Memory B cell (primary cell): Measurements from ENCODE around the gene PTPRH.

Experiments used
- ATAC-seq: fragments of 150-1000 bp; cut with Tn5 transposase; 2 replicates; pipeline ENCODE4 v1.10.0; 2021; ENCODE audit warnings: low read depth, mild to moderate bottlenecking, moderate library complexity
- DNase-seq, 2 donors: peaks; one replicate each; pipeline ENCODE4 v3.0.0; 2022; ENCODE audit warnings: low spot score in 2 of 2
- H3K27ac Mint-ChIP-seq: one replicate; pipeline ENCODE4 v1.8.0; 2022; ENCODE audit warnings: mild to moderate bottlenecking, moderate library complexity, mixed read lengths
- H3K27me3 Mint-ChIP-seq: one replicate; pipeline ENCODE4 v1.8.0; 2022; ENCODE audit warnings: mixed read lengths
- H3K36me3 Mint-ChIP-seq: one replicate; pipeline ENCODE4 v1.8.0; 2022; ENCODE audit warnings: mild to moderate bottlenecking, mixed read lengths
- H3K4me1 Mint-ChIP-seq: one replicate; pipeline ENCODE4 v1.8.0; 2022; ENCODE audit warnings: mixed read lengths
- H3K4me3 Mint-ChIP-seq: one replicate; pipeline ENCODE4 v1.8.0; 2022; ENCODE audit warnings: mild to moderate bottlenecking, moderate library complexity, mixed read lengths
- H3K9me3 Mint-ChIP-seq: one replicate; pipeline ENCODE4 v1.8.0; 2022; ENCODE audit warnings: mixed read lengths

The PTPRH gene

DNA sequence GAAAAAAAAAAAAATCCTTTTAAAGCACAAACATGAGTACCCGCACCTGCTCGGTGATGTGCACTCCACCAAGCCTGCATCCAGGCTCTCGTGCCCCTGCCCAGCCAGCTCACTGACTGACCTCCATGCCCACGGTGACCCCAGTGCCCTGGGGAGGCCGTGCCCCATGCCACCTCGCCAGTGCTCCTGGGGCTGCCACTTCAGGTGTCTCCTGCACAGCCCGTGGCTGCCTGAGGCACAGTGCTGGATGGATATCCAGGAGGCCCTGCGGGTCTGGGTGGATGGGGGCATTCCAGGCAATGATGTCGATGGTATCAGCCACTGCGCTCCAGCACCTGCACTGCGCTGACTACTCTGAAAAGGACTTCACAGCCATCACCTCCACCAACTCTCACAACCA, 40.5 kb upstream of the PTPRH start:
- Mint-ChIP-seq H3K27me3 (no peaks in the 10 kb centered on the region), H3K9me3 (no peaks in the 10 kb centered on the region), H3K4me1 (peaks cover 44% of the 10 kb centered on the region), H3K27ac (no peak overlapping the region), H3K36me3 (peaks cover 10% of the 10 kb centered on the region), H3K4me3 (no peak overlapping the region)
- ATAC-seq (no peak), DNase-seq (no peak)

DNA sequence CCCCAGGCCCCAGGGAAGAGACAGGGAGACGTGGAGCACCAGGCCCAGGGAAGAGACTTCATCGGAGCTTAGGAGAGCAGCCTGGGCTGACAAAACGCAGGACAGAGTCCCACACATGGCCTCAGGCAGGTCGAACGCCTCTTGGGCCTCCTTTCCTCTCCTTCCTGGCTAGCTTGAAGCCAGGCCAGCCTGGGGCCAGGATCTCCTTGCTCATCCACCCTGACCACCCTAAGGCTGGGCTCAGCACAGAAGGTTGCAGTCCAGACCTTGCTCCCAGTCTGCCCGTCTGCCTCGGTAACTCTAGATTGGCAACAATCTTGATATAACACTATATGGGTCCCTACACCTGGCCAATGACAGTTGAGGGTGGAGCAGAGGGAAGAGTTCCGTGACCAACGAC, 39.4 kb upstream of the PTPRH start:
- Mint-ChIP-seq H3K27me3 (no peaks in the 10 kb centered on the region), H3K36me3 (peaks cover 15% of the 10 kb centered on the region), H3K4me3 (peak overlapping the region; percentile 22), H3K4me1 (peaks cover 35% of the 10 kb centered on the region), H3K27ac (peak overlapping the region; percentile 31), H3K9me3 (no peaks in the 10 kb centered on the region)
- ATAC-seq (no peak), DNase-seq (no peak)

DNA sequence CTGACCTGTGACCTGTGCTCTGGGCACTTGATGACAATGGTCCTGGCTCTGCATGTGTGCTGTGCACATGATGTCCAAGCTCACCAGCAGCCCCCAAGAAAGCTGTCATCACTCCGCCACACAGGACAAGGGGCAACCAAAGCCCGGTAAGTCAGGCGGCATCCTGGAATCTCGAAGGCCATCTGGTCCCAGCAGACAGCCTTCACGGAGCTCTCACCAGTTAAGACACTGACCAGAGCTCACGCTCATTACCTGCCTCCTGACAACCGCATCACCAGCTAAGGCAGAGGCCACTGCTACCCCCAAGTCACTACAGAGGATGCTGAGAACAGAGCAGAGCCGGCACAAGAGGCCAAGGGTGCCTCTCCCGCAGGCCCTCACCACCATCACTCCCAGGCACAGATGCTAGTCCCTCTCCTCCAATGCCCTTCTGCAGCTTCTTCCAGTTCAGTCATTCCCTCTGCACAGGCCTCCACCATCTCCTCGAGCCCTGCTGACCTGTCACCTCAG, 38.9 kb upstream of the PTPRH start:
- Mint-ChIP-seq H3K9me3 (no peaks in the 10 kb centered on the region), H3K27ac (no peak overlapping the region), H3K27me3 (no peaks in the 10 kb centered on the region), H3K36me3 (peaks cover 17% of the 10 kb centered on the region), H3K4me1 (peaks cover 30% of the 10 kb centered on the region), H3K4me3 (peak overlapping the region; percentile 22)
- no peak for ATAC-seq
- no peak for DNase-seq

DNA sequence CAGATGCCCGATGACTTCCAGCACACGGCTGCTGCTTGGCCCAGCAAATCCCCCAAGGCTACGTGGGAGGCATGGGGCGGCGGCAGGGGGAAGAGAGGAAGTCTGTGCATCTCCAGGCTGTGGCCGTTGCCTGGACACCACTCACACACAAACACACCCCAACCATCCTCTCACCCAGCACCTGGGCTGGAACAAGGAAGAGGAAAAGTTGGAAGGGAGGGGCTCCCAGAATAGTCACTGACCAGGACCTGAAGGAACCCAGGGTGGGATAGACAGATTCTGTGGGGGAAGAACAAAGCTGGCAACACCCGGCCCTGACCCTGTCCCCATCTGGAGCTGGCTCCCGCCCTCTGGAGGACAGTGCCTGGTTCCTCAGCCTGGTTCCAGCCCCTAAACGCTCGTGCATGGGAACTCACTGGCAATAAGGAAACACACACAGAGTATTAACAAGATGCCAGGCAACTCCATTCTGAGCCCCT, 38.4 kb upstream of the PTPRH start:
- H3K4me3 Mint-ChIP-seq, result no peak overlapping the region
- H3K27ac Mint-ChIP-seq, result no peak overlapping the region

DNA sequence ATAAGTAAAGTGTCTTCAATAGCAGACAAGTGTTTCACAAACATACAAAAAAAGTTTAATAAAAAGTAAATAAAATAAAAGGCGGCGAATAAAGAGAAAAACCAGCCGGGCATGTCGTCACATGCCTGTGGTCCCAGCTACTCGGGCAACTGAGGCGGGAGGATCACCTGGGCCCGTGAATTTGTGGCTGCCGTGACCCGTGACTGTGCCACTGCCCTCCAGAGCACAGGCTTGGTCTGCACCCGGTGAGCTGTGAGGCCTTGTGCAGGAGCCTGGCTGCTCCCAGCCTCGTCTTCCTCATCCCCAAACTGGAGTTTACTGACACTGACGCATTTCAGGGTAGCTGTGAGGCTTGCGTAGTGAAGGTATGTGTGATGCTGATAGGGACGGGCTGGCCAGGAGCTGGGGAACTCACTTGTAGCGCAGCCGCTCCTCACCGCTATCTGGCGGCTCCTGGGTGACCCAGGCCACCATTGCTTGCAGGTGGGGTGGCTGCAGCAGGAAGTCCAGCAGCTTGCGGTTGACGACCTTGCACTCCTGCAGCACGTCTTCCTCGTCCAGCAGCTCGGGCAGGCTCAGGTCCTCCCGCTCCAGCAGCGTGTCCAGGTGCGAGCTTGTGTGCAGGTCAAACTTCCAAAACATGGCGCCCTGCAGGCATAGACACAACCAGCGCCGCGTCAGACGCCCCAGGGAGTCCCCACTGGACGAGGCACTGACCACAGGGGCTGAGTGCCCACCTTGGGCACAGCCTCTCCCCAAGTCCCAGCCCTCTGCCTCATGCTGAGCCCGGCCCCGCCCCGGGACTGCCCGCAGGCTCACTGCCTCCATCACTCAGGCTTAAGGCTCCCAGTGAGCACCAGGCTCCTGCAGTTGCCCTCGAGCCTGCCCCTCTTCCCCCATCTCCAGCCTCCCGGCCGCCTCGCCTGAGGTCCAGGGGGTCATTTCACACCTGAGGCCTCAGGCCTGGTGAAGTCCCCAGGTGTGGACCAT, 37.5 kb upstream of the PTPRH start:
- Mint-ChIP-seq H3K4me1 (peaks cover 28% of the 10 kb centered on the region), H3K36me3 (peaks cover 20% of the 10 kb centered on the region), H3K9me3 (no peaks in the 10 kb centered on the region), H3K27me3 (no peaks in the 10 kb centered on the region), H3K27ac (no peak overlapping the region), H3K4me3 (no peak overlapping the region)
- no peak for DNase-seq
- ATAC-seq, result no peak

More for the DNA sequence above, 38.4 kb upstream of the PTPRH start:
- H3K9me3 Mint-ChIP-seq, result no peaks in the 10 kb centered on the region
- no peak for DNase-seq
- no peak for ATAC-seq
- no peaks in the 10 kb centered on the region for H3K27me3 Mint-ChIP-seq
- H3K4me1 Mint-ChIP-seq, result peaks cover 29% of the 10 kb centered on the region
- peaks cover 19% of the 10 kb centered on the region for H3K36me3 Mint-ChIP-seq

DNA sequence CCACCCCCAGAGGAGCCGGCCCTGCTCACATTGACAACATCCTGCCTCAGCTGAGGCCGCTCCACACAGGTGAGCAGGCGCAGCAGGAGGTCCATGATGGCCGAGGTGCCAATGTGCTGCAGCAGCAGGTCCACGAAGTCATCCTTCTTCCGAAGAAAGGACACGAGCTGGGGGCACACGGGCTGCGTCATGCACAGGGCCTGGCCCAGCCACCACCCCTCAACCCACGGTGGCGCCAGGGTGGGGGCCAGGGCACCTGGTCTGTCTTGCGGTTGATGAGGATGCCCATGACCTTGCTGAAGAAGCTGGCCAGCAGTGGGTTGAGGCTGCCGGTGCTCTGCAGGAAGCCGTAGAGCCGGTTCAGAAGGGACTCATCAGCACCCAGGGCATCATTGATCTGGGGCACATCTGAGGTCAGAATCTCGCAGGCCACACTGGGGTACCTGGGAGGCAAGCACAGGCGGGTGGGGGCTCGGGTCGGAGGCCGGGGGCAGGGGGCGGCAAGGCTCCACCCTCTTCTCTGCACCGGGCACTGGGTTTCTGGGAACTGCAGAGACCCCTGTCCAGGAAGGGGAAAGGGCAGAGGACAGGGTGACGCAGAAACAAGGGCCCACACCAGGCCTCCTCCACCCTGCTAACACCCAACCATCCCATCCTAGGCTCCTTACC, 36.1 kb upstream of the PTPRH start:
- DNase-seq (no peak), ATAC-seq (no peak)
- Mint-ChIP-seq H3K9me3 (no peaks in the 10 kb centered on the region), H3K36me3 (peaks cover 21% of the 10 kb centered on the region), H3K27me3 (no peaks in the 10 kb centered on the region), H3K4me3 (no peak overlapping the region), H3K4me1 (peaks cover 14% of the 10 kb centered on the region), H3K27ac (no peak overlapping the region)

DNA sequence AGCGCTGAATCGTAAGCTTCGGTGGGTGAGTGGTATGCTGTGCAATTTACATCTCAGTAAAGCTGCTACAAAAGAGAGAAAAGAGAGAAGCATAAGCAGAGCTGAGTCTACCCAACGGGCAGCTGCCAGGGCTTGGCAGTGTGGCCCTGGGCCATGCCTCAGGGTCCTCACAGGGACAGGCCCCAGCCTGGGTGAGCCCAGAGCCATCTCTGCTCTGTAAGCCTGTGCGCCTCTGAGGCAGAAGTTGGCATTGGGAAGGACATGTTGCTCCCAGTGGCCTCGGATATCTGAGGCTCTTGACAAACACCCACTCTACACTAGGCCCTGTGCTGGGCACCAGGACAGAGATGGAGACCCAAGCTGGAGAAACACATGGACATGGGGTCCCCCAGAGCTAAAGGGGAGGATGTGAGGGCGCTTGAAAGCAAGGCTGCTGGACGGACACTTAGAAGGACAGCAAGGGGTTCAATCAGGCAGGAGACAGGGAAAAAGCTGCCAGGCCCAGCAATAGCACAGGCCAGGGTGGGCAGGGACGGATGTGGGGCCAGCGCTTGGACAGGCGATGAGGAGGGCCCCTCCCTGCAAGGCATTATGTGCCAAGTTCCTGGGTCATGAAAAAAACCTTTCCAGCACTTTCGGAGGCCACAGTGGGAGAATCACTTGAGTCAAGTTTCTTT, 34.8 kb upstream of the PTPRH start:
- Mint-ChIP-seq H3K9me3 (no peaks in the 10 kb centered on the region), H3K4me1 (peaks cover 13% of the 10 kb centered on the region), H3K27me3 (no peaks in the 10 kb centered on the region), H3K27ac (no peak overlapping the region), H3K4me3 (no peak overlapping the region), H3K36me3 (peaks cover 22% of the 10 kb centered on the region)
- ATAC-seq (no peak), DNase-seq (no peak)

DNA sequence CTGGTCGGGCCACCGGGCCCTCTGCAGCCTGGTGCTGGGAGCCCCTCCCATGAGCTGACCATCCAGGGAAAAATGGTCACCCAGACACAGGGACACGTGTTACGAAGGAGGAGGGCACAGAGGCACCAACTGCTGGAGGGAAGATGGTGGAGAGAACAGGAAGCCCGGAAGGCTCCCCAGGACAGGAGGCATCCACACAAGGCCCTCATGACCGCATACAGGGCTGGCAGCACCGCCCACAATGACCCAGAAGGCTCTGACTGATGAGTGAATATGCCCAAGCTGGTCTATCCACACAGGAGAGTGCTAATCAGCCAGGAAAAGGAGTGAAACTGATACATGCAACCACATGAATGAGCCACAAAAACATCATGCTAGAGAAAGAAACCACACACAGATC, 33.2 kb upstream of the PTPRH start:
- no peak overlapping the region for H3K27ac Mint-ChIP-seq
- H3K4me3 Mint-ChIP-seq, result no peak overlapping the region
- peaks cover 4% of the 10 kb centered on the region for H3K4me1 Mint-ChIP-seq
- ATAC-seq, result no peak
- H3K9me3 Mint-ChIP-seq, result no peaks in the 10 kb centered on the region
- H3K36me3 Mint-ChIP-seq, result peaks cover 23% of the 10 kb centered on the region
- no peak for DNase-seq
- H3K27me3 Mint-ChIP-seq, result no peaks in the 10 kb centered on the region

DNA sequence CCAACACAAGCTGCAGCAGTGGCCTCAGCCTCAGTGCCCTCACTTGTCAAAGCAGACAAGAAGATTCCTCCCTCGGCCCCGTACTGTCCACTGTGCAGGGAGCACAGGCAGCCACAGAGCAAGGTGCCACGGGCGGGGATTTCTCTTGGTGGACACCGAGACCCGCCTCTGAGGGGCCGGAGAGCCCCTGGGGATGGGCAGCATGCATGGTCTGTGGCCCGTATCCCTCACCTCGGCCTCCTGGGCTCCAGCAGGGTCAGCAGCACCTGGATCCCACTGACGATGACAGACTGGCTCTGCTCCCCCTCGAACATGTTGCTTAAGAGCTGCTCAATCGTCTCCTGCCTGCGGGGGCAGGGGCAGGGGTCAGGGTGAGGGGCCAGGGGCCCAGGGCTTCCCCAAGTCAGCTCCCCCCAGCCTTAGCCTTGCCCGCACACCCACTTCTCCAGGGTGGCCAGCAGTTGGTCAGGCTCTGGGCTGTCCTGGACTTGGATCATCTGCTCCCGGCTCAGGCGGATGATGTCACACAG, 32.7 kb upstream of the PTPRH start:
- peaks cover 4% of the 10 kb centered on the region for H3K4me1 Mint-ChIP-seq

DNA sequence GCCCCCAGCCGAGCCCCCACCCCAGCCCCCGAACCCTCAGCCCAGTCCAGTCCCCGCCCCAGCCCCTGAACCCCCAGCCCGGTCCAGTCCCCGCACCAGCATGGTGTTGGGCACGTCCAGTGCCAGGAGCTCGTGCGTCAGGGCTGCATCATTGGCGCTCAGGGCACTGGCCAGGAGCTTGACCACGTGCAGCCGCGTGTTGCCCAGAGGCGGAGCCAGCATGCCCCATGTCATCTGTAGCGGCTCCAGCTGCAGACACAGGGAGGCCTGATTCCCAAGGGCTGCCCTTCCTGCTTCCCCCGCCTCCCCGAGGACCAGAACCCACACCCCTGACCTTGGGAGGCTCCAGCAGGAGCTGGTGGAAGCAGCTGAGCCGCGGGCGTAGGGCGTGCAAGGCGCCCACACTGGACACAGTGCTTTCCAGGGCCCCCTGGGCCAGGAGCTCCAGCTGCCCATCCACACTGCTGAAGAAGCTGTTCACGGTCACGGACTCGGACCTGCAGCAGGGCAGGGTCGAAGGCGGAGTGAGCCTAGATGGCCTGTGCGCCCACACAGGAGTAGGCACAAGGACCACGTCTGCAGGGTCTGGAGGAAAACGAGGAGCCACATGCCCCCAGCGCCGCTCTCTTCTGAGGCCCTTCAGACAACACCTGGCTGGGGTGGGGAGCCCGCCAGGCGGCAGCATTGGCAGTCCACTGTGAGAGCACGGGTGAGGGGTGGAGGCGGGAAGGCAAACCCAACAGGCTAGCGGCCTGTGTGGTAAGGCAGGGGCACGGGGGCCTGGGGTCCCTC, 32.0 kb upstream of the PTPRH start:
- H3K36me3 Mint-ChIP-seq, result peaks cover 34% of the 10 kb centered on the region
- no peaks in the 10 kb centered on the region for H3K27me3 Mint-ChIP-seq
- H3K4me3 Mint-ChIP-seq, result no peak overlapping the region
- H3K9me3 Mint-ChIP-seq, result no peaks in the 10 kb centered on the region
- peaks cover 4% of the 10 kb centered on the region for H3K4me1 Mint-ChIP-seq
- no peak for ATAC-seq
- no peak overlapping the region for H3K27ac Mint-ChIP-seq
- no peak for DNase-seq

More for the DNA sequence above, 32.7 kb upstream of the PTPRH start:
- ATAC-seq (no peak), DNase-seq (no peak)
- H3K9me3 Mint-ChIP-seq, result no peaks in the 10 kb centered on the region
- peaks cover 28% of the 10 kb centered on the region for H3K36me3 Mint-ChIP-seq
- H3K27me3 Mint-ChIP-seq, result no peaks in the 10 kb centered on the region
- no peak overlapping the region for H3K4me3 Mint-ChIP-seq
- H3K27ac Mint-ChIP-seq, result no peak overlapping the region

DNA sequence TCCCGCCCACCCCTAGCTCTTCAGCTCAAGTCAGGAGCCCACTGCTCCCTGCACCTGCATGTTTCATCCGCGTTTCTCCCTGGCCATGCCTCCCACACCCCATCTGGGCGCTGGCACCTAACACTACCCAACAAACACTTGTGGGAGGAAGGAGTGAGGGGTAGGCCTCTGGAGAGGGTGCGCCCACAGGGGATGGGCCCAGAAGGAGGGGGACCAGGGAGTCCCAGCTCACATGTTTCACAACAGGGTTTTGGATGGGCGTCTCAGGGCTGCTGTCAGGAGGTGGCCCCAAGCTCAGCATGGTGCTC, 31.4 kb upstream of the PTPRH start:
- no peaks in the 10 kb centered on the region for H3K9me3 Mint-ChIP-seq
- DNase-seq, result no peak
- H3K4me3 Mint-ChIP-seq, result no peak overlapping the region
- H3K4me1 Mint-ChIP-seq, result peaks cover 2% of the 10 kb centered on the region
- H3K27ac Mint-ChIP-seq, result no peak overlapping the region
- H3K27me3 Mint-ChIP-seq, result no peaks in the 10 kb centered on the region
- no peak for ATAC-seq
- peaks cover 36% of the 10 kb centered on the region for H3K36me3 Mint-ChIP-seq

DNA sequence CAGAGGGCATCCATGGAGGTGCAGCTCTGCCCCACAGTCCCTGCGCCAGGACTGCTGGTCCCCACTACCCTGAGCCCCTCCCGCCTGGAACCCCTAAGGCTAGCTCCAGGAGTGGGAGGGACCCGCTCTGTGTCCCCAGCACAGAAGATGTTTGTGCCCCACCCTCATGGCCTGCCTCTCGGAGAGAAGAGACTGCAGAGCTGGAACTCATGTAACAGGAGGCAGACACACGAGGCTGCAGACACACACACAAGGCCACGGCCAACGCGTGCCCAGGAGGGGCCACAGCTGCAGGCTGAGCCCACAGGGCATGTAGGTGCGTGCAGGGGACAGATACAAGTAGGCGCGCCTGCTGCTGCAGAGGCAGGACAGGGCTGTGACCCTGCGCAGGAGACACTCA, 29.7 kb upstream of the PTPRH start:
- Mint-ChIP-seq H3K27me3 (no peaks in the 10 kb centered on the region), H3K36me3 (peaks cover 42% of the 10 kb centered on the region), H3K9me3 (no peaks in the 10 kb centered on the region), H3K4me3 (no peak overlapping the region), H3K27ac (no peak overlapping the region), H3K4me1 (peaks cover 2% of the 10 kb centered on the region)
- ATAC-seq (no peak), DNase-seq (no peak)

DNA sequence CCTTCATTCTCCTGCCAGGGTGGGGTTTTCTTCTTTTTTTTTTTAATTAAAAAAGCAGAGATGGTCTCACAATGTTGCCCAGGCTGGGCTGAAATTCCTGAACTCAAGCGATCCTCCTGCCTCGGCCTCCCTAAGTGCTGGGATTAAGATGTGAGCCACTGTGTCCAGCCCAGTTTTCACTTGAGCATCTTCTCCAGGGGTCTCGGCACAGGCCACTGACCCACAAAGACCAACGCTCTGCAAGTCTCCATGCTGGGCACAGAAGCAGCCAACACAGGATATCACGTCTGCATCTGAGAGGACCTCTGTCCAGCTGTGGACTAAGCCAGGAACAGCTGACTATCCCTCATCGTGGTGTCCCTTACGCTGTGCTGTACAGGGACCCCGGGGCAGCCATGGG, 28.7 kb upstream of the PTPRH start:
- DNase-seq (no peak), ATAC-seq (no peak)
- H3K4me1 Mint-ChIP-seq, result peaks cover 2% of the 10 kb centered on the region
- H3K9me3 Mint-ChIP-seq, result no peaks in the 10 kb centered on the region
- no peak overlapping the region for H3K27ac Mint-ChIP-seq
- H3K36me3 Mint-ChIP-seq, result peaks cover 43% of the 10 kb centered on the region
- no peaks in the 10 kb centered on the region for H3K27me3 Mint-ChIP-seq
- H3K4me3 Mint-ChIP-seq, result no peak overlapping the region
